PC-3 (cell line): ENCODE measurements around the gene DIPK1C. TPM values are rescaled to one million over a fixed set of nuclear protein-coding genes. Genes with fewer than 3 reads are reported as not detected.

Experiments
- ATAC-seq: fragments of 200-7000 bp; cut with Tn5 transposase; 2 replicates; pipeline ENCODE4 v1.9.1; 2020; ENCODE audit warnings: mild to moderate bottlenecking, moderate library complexity
- BruUV-seq: library from RNA; stranded (reverse); fragments of 400-500 nt; replicated peaks from 2 replicates; lab custom pipeline; 2021; lab: Mats Ljungman, UMichigan
- CTCF ChIA-PET: fragments of 300-600 bp; sonication (Branson Sonifier 250); formaldehyde crosslinking; loops from one replicate; lab custom pipeline; 2022; ENCODE audit warnings: antibody characterized with exemption; lab: Charles Lee
- POLR2A ChIA-PET: fragments of 300-600 bp; sonication (Branson Sonifier 250); formaldehyde crosslinking; loops from one replicate; lab custom pipeline; 2022; ENCODE audit warnings: antibody characterized with exemption; ENCODE audit not compliant: unreplicated experiment; lab: Charles Lee
- DNase-seq: peaks from one replicate; pipeline ENCODE4 v3.0.0-alpha.2; 2015
- H2AFZ ChIP-seq: fragments of 300-600 bp; sonication (generic); 2 replicates; pipeline ENCODE4 v1.6.0; 2016; ENCODE audit warnings: antibody characterized with exemption, low read length
- H3F3A ChIP-seq: fragments of 300-600 bp; sonication (generic); one replicate; pipeline ENCODE4 v1.6.0; 2017; ENCODE audit warnings: antibody characterized with exemption, low read length, control low read depth, mild to moderate bottlenecking; ENCODE audit not compliant: unreplicated experiment
- H3K27ac ChIP-seq: fragments of 300-600 bp; sonication (generic); 2 replicates; pipeline ENCODE4 v1.5.1; 2016; ENCODE audit warnings: mild to moderate bottlenecking, low read length
- H3K27me3 ChIP-seq: fragments of 300-600 bp; sonication (generic); 2 replicates; pipeline ENCODE4 v1.6.1; 2016; ENCODE audit warnings: low read length, mixed read lengths
- H3K36me3 ChIP-seq: fragments of 300-600 bp; sonication (generic); 2 replicates; pipeline ENCODE4 v1.6.1; 2016; ENCODE audit warnings: low read depth, mixed run types, low read length, mixed read lengths
- H3K4me1 ChIP-seq: fragments of 300-600 bp; sonication (generic); 2 replicates; pipeline ENCODE4 v1.5.1; 2016; ENCODE audit warnings: low read length; ENCODE audit not compliant: insufficient read depth
- H3K4me2 ChIP-seq: fragments of 300-600 bp; sonication (generic); 2 replicates; pipeline ENCODE4 v1.6.0; 2016; ENCODE audit warnings: low read length
- H3K4me3 ChIP-seq: fragments of 300-600 bp; sonication (generic); 2 replicates; pipeline ENCODE4 v1.5.1; 2016; ENCODE audit warnings: mild to moderate bottlenecking, low read length, mixed read lengths
- H3K79me2 ChIP-seq: fragments of 300-600 bp; sonication (generic); 2 replicates; pipeline ENCODE4 v1.6.1; 2017; ENCODE audit warnings: low read length, mixed read lengths
- H3K9ac ChIP-seq: fragments of 300-600 bp; sonication (generic); 2 replicates; pipeline ENCODE4 v1.6.0; 2016; ENCODE audit warnings: mild to moderate bottlenecking, low read length
- H3K9me2 ChIP-seq: fragments of 300-600 bp; sonication (generic); replicated peaks from 2 replicates; pipeline ENCODE4 v1.6.1; 2016; ENCODE audit warnings: mixed run types, low read length, mixed read lengths
- H3K9me3 ChIP-seq: fragments of 300-600 bp; sonication (generic); 2 replicates; pipeline ENCODE4 v1.6.1; 2016; ENCODE audit warnings: low read length, mixed read lengths
- H4K20me1 ChIP-seq: fragments of 300-600 bp; sonication (generic); 2 replicates; pipeline ENCODE4 v1.6.1; 2016; ENCODE audit warnings: low read length, mixed read lengths
- EZH2 ChIP-seq: fragments of 300-600 bp; sonication (generic); IDR thresholded peaks from one replicate; pipeline ENCODE4 v1.6.1; 2017; ENCODE audit warnings: antibody characterized with exemption, mild to moderate bottlenecking, low read length; ENCODE audit not compliant: unreplicated experiment
- EZH2phosphoT487 ChIP-seq: fragments of 300-600 bp; sonication (generic); IDR thresholded peaks from 2 replicates; pipeline ENCODE4 v1.6.1; 2018; ENCODE audit warnings: mild to moderate bottlenecking, antibody characterized with exemption, low read length, borderline replicate concordance
- intact Hi-C: fragments of 100-400 bp; cut with micrococcal nuclease; formaldehyde crosslinking; loops from 2 replicates; pipeline ENCODE4 v1.9.0; 2023
- total RNA-seq: library from RNA; depleted of rRNA; stranded (reverse); fragments of >200 nt; gene quantifications from 2 replicates; pipeline ENCODE4 v1.2.3, GENCODE V29; 2014
- TF ChIP-seq, protein P1 (sequence below): fragments of 300-600 bp; sonication (generic); conservative IDR thresholded peaks from 2 replicates; pipeline ENCODE4 v1.5.1; 2017; ENCODE audit warnings: antibody characterized with exemption, low read depth, mild to moderate bottlenecking, low read length

The DIPK1C gene
- total RNA-seq, 1 experiment from 2014 or later: not detected

DNA sequence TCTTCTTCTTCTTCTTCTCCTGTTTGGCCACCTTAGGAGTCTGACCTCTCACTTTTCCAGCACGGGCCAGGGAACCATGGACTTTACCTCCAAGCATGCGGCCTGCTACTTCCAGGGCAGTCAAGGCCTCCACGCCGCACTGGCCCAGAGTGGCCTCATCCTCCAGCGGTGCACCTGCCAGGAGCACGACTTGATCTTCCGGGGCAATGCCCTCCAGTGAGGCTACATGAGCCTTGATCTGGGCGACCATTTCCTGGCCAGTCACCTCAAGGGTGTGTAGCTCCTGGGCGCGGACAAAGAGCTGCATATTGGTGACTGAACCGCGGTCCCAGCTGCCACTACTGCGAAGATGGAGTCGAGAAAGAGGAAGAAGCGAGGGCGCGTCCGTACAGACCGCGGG, 67.1 kb downstream of the DIPK1C start:
- no peak overlapping the region for H3K4me2 ChIP-seq
- no peak overlapping the region for H3K27ac ChIP-seq
- H4K20me1 ChIP-seq: no peaks in the 10 kb centered on the region
- no peaks in the 10 kb centered on the region for H3K79me2 ChIP-seq
- no peak overlapping the region for H2AFZ ChIP-seq
- H3K27me3 ChIP-seq: peaks cover 93% of the 10 kb centered on the region
- H3K36me3 ChIP-seq: no peaks in the 10 kb centered on the region
- H3K4me3 ChIP-seq: no peak overlapping the region
- H3F3A ChIP-seq: no peaks in the 10 kb centered on the region
- no peak overlapping the region for H3K9ac ChIP-seq
- no TSS peak for BruUV-seq
- intact Hi-C loops: no loop called here
- ChIA-PET CTCF (no interaction called here), POLR2A (no interaction called here)
- no peaks in the 10 kb centered on the region for H3K9me3 ChIP-seq
- ATAC-seq: no peak
- no peak for TF ChIP-seq EZH2phosphoT487
- TF ChIP-seq, protein P1, sequence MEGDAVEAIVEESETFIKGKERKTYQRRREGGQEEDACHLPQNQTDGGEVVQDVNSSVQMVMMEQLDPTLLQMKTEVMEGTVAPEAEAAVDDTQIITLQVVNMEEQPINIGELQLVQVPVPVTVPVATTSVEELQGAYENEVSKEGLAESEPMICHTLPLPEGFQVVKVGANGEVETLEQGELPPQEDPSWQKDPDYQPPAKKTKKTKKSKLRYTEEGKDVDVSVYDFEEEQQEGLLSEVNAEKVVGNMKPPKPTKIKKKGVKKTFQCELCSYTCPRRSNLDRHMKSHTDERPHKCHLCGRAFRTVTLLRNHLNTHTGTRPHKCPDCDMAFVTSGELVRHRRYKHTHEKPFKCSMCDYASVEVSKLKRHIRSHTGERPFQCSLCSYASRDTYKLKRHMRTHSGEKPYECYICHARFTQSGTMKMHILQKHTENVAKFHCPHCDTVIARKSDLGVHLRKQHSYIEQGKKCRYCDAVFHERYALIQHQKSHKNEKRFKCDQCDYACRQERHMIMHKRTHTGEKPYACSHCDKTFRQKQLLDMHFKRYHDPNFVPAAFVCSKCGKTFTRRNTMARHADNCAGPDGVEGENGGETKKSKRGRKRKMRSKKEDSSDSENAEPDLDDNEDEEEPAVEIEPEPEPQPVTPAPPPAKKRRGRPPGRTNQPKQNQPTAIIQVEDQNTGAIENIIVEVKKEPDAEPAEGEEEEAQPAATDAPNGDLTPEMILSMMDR: no peak
- TF ChIP-seq EZH2: no peak
- no peaks in the 10 kb centered on the region for H3K4me1 ChIP-seq
- no peaks in the 10 kb centered on the region for H3K9me2 ChIP-seq
- no peak for DNase-seq

DNA sequence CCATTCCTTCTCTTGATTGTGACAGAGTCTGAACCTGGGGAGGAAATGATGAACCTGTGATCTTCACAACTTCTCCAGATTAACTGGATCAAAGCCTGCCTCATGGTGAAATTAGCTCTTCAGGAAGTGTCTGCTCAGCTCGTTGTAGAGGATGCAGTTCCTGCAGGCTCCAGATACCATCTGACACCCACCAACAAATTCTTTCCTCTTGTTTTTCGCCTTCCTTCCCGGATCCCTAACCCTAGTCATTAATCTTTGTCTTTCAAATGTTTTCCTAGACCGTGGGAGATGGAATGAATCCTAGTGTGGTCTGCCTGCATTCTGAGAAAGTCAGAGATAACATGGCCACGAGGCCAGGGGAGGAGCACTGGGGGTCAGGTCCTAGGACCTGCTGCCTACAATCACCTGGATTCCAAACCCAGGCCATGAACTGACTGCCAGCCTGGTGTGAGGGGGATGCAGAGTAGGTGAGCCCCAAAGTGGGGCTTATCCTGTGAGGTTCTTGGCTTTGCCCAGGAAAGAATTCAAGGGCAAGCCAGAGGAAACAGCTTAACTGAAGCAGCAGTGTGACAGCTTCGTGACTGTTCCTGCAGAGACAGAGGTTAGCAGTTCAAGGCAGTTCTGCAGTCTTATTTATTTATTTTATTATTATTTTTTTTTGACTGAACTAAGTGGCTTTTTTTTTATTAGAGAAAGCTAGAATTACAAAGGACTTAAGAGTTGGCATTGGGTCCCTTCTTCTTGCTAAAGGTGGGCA, 67.8 kb downstream of the DIPK1C start:
- Histone ChIP-seq H3K4me1 (no peaks in the 10 kb centered on the region), H4K20me1 (no peaks in the 10 kb centered on the region), H3K9ac (no peak overlapping the region), H3K36me3 (no peaks in the 10 kb centered on the region), H3K4me3 (no peak overlapping the region), H3F3A (no peaks in the 10 kb centered on the region), H3K4me2 (no peak overlapping the region), H3K9me3 (no peaks in the 10 kb centered on the region), H3K9me2 (no peaks in the 10 kb centered on the region), H3K79me2 (no peaks in the 10 kb centered on the region), H3K27ac (no peak overlapping the region), H3K27me3 (peaks cover 93% of the 10 kb centered on the region), H2AFZ (no peak overlapping the region)
- TF ChIP-seq, protein P1: no peak
- no peak for TF ChIP-seq EZH2phosphoT487
- no peak for TF ChIP-seq EZH2
- ChIA-PET POLR2A (no interaction called here), CTCF (no interaction called here)
- BruUV-seq: no TSS peak
- DNase-seq (no peak), ATAC-seq (no peak)
- intact Hi-C loops: no loop called here

DNA sequence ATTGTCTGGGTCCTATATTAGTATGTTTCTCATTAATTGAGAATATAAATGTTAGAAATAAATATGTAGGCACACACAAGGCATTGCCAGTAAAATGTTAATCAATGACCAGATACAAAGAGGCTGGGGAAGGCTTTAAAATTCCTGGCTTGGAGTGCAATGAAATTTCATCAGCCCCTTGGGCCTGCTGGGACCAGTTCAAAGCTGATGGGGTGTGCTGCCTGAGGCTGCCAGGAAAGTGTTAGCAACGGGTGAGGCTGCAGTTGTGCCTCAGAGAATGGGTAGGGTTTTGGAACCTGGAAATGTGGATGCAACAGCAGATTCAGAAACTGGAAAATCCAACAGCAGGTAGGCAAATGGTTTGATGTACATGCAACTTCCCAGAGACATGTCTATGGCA, 68.9 kb downstream of the DIPK1C start:
- H3K9me3 ChIP-seq: no peaks in the 10 kb centered on the region
- ATAC-seq: no peak
- no peaks in the 10 kb centered on the region for H3K4me1 ChIP-seq
- TF ChIP-seq EZH2phosphoT487 (no peak), EZH2 (no peak)
- TF ChIP-seq, protein P1: no peak
- H3K27ac ChIP-seq: no peak overlapping the region
- ChIA-PET CTCF (no interaction called here), POLR2A (interaction anchor here (0.5 kb wide), 1 partner anchor 164 kb away, joined by 4 read pairs; no protein-coding TSS in a partner anchor)
- H3K27me3 ChIP-seq: peaks cover 93% of the 10 kb centered on the region
- no peak overlapping the region for H3K9ac ChIP-seq
- intact Hi-C loops: no loop called here
- DNase-seq: no peak
- BruUV-seq: no TSS peak
- H3K4me2 ChIP-seq: no peak overlapping the region
- no peak overlapping the region for H3K4me3 ChIP-seq
- no peaks in the 10 kb centered on the region for H3K79me2 ChIP-seq
- H3K9me2 ChIP-seq: no peaks in the 10 kb centered on the region
- no peak overlapping the region for H2AFZ ChIP-seq
- H4K20me1 ChIP-seq: no peaks in the 10 kb centered on the region
- no peaks in the 10 kb centered on the region for H3K36me3 ChIP-seq
- no peaks in the 10 kb centered on the region for H3F3A ChIP-seq
